Mesenchymal stem cell (in vitro differentiated cells and primary cell): ENCODE results near the gene NSUN6.

Experiments used
- DNase-seq: peaks from one replicate; pipeline ENCODE4 v3.0.0-alpha.2; 2013
- H2AFZ ChIP-seq: one replicate; pipeline ENCODE4 v1.6.1; 2013; ENCODE audit warnings: low read depth, mild to moderate bottlenecking, control low read depth, inconsistent platforms, low read length, moderate library complexity
- H2AK5ac ChIP-seq: 2 replicates; pipeline ENCODE4 v1.6.1; 2013; ENCODE audit warnings: low read length, moderate library complexity, mild to moderate bottlenecking, inconsistent platforms; ENCODE audit not compliant: severe bottlenecking
- H2BK120ac ChIP-seq: one replicate; pipeline ENCODE4 v1.6.1; 2013; ENCODE audit warnings: low read depth, mild to moderate bottlenecking, inconsistent platforms, low read length, moderate library complexity
- H2BK12ac ChIP-seq, 2 experiments: one replicate each; pipeline ENCODE4 v1.6.1; 2013; ENCODE audit warnings: inconsistent platforms in 2 of 2, low read length in 2 of 2, mild to moderate bottlenecking in 2 of 2, moderate library complexity in 2 of 2, control low read depth in 1 of 2
- H2BK15ac ChIP-seq: one replicate; pipeline ENCODE4 v1.6.1; 2013; ENCODE audit warnings: mild to moderate bottlenecking, low read depth, inconsistent platforms; ENCODE audit not compliant: poor library complexity, severe bottlenecking
- H2BK5ac ChIP-seq: 2 replicates; pipeline ENCODE4 v1.6.1; 2013; ENCODE audit warnings: low read depth, mild to moderate bottlenecking, low read length, control low read depth, inconsistent platforms; ENCODE audit not compliant: poor library complexity, severe bottlenecking
- H3K14ac ChIP-seq, 2 experiments: one replicate each; pipeline ENCODE4 v1.6.1; 2013; ENCODE audit warnings: inconsistent platforms in 2 of 2, low read length in 2 of 2, control low read depth in 1 of 2, mild to moderate bottlenecking in 1 of 2, moderate library complexity in 1 of 2
- H3K18ac ChIP-seq, 2 experiments: one replicate each; pipeline ENCODE4 v1.6.1; 2013; ENCODE audit warnings: inconsistent platforms in 2 of 2, low read length in 2 of 2, control low read depth in 1 of 2, low read depth in 1 of 2, mild to moderate bottlenecking in 1 of 2
- H3K23ac ChIP-seq, 2 experiments: one replicate each; pipeline ENCODE4 v1.6.1; 2013; ENCODE audit warnings: inconsistent platforms in 2 of 2, low read length in 2 of 2, mild to moderate bottlenecking in 2 of 2, moderate library complexity in 2 of 2, control low read depth in 1 of 2
- H3K27ac ChIP-seq: 2 replicates; pipeline ENCODE4 v1.5.1; 2013; ENCODE audit warnings: mild to moderate bottlenecking, moderate library complexity, low read length, control low read depth, inconsistent platforms; ENCODE audit not compliant: poor library complexity, severe bottlenecking
- H3K27me3 ChIP-seq, 2 experiments: 2 replicates each; pipeline versions ENCODE4 v1.6.1 to v1.7.0; 2013; ENCODE audit warnings: low read length in 2 of 2, mild to moderate bottlenecking in 2 of 2, moderate library complexity in 2 of 2, control low read depth in 1 of 2, inconsistent platforms in 1 of 2; ENCODE audit not compliant: control insufficient read depth in 1 of 2, insufficient read depth in 1 of 2
- H3K36me3 ChIP-seq, 2 experiments: 2 replicates each; pipeline versions ENCODE4 v1.6.1 to v1.7.0; 2013; ENCODE audit warnings: low read length in 2 of 2, control low read depth in 1 of 2, inconsistent platforms in 1 of 2, low read depth in 1 of 2, mild to moderate bottlenecking in 1 of 2; ENCODE audit not compliant: insufficient read depth in 2 of 2, control insufficient read depth in 1 of 2
- H3K4ac ChIP-seq, 2 experiments: one replicate each; pipeline ENCODE4 v1.6.1; 2013; ENCODE audit warnings: inconsistent platforms in 2 of 2, low read length in 2 of 2, mild to moderate bottlenecking in 2 of 2, moderate library complexity in 2 of 2, control low read depth in 1 of 2, low read depth in 1 of 2
- H3K4me1 ChIP-seq: 2 replicates; pipeline ENCODE4 v1.6.1; 2013; ENCODE audit warnings: low read depth, low read length, control low read depth; ENCODE audit not compliant: control insufficient read depth, insufficient read depth
- H3K4me2 ChIP-seq: 2 replicates; pipeline ENCODE4 v1.6.1; 2013; ENCODE audit warnings: low read length, mild to moderate bottlenecking, inconsistent platforms; ENCODE audit not compliant: poor library complexity, severe bottlenecking
- H3K4me3 ChIP-seq, 2 experiments: 2 replicates each; pipeline versions ENCODE4 v1.5.1 to v1.7.0; 2013; ENCODE audit warnings: low read length in 2 of 2, mild to moderate bottlenecking in 2 of 2, control low read depth in 1 of 2, low read depth in 1 of 2; ENCODE audit not compliant: insufficient read depth in 1 of 2
- H3K79me1 ChIP-seq: replicated peaks from 2 replicates; pipeline ENCODE4 v1.6.1; 2013; ENCODE audit warnings: mild to moderate bottlenecking, control low read depth, low read length, inconsistent platforms; ENCODE audit not compliant: poor library complexity, severe bottlenecking
- H3K9ac ChIP-seq: 2 replicates; pipeline ENCODE4 v1.7.0; 2013; ENCODE audit warnings: mild to moderate bottlenecking, low read length, moderate library complexity
- H3K9me3 ChIP-seq: 2 replicates; pipeline ENCODE4 v1.7.0; 2013; ENCODE audit warnings: mild to moderate bottlenecking, low read length; ENCODE audit not compliant: control insufficient read depth
- H4K8ac ChIP-seq: one replicate; pipeline ENCODE4 v1.6.1; 2013; ENCODE audit warnings: inconsistent platforms, mild to moderate bottlenecking, low read length, moderate library complexity
- H4K91ac ChIP-seq: one replicate; pipeline ENCODE4 v1.6.1; 2013; ENCODE audit warnings: mild to moderate bottlenecking, low read length, inconsistent platforms
- WGBS: methylation state at CpG from one replicate; pipeline ENCODE4 v1.1.7; 2013; ENCODE audit warnings: mixed read lengths; 5-methylcytosine and 5-hydroxymethylcytosine counted together

Gene NSUN6

GRCh38 chr10:18607503-18608378 lies 43.6 kb downstream of the NSUN6 start:
- DNase-seq = peak; percentile 80
- Histone ChIP-seq H2AFZ (no peak overlapping the region), H3K4ac (peak overlapping the region in 1 of 2 experiments; percentile 15), H3K14ac (no peak overlapping the region), H2BK120ac (no peak overlapping the region), H3K23ac (no peak overlapping the region), H4K8ac (no peak overlapping the region), H2AK5ac (no peak overlapping the region), H3K9ac (peak overlapping the region; percentile 61), H3K4me2 (no peak overlapping the region), H4K91ac (no peak overlapping the region), H3K9me3 (no peaks in the 10 kb centered on the region), H2BK15ac (no peak overlapping the region), H3K18ac (no peak overlapping the region), H3K4me3 (peak overlapping the region in 1 of 2 experiments; percentile 26), H3K36me3 (peaks cover 3 to 7% of the 10 kb centered on the region in 2 experiments), H2BK5ac (no peak overlapping the region), H2BK12ac (no peak overlapping the region), H3K27me3 (no peaks in the 10 kb centered on the region), H3K27ac (no peak overlapping the region), H3K4me1 (peaks cover 4% of the 10 kb centered on the region), H3K79me1 (peaks cover 2% of the 10 kb centered on the region)
- WGBS = no CpG with 5 or more reads among the region's 1 CpG

GRCh38 chr10:18606051-18606695 lies 45.2 kb downstream of the NSUN6 start:
- DNase-seq = no peak
- Histone ChIP-seq H3K4me3 (no peak overlapping the region), H3K4ac (no peak overlapping the region), H4K8ac (no peak overlapping the region), H3K27me3 (no peaks in the 10 kb centered on the region), H2BK12ac (no peak overlapping the region), H3K79me1 (peaks cover 2% of the 10 kb centered on the region), H3K14ac (no peak overlapping the region), H3K4me2 (no peak overlapping the region), H2BK120ac (no peak overlapping the region), H3K4me1 (peaks cover 4% of the 10 kb centered on the region), H3K36me3 (no peaks in the 10 kb centered on the region), H2AFZ (no peak overlapping the region), H3K27ac (no peak overlapping the region), H3K9me3 (no peaks in the 10 kb centered on the region), H4K91ac (no peak overlapping the region), H3K23ac (no peak overlapping the region), H3K18ac (no peak overlapping the region), H2AK5ac (no peak overlapping the region), H3K9ac (no peak overlapping the region), H2BK5ac (no peak overlapping the region), H2BK15ac (no peak overlapping the region)
- WGBS = 89% methylated on average over 2 of the region's 4 CpGs

- H3K18ac ChIP-seq = no peak overlapping the region
- H3K27me3 ChIP-seq = no peaks in the 10 kb centered on the region
- no peak overlapping the region for H2BK120ac ChIP-seq
- no peak overlapping the region for H3K23ac ChIP-seq
- WGBS = 86% methylated on average over 2 of the region's 2 CpGs
- H3K4me3 ChIP-seq = no peak overlapping the region
- no peak overlapping the region for H3K4me2 ChIP-seq
- H4K8ac ChIP-seq = no peak overlapping the region
- no peak overlapping the region for H3K9ac ChIP-seq
- DNase-seq = no peak
- no peak overlapping the region for H2BK15ac ChIP-seq
- H3K36me3 ChIP-seq = no peaks in the 10 kb centered on the region
- no peak overlapping the region for H4K91ac ChIP-seq
- no peak overlapping the region for H3K14ac ChIP-seq
- no peaks in the 10 kb centered on the region for H3K4me1 ChIP-seq
- no peak overlapping the region for H2BK12ac ChIP-seq
- H2AK5ac ChIP-seq = no peak overlapping the region
- no peaks in the 10 kb centered on the region for H3K9me3 ChIP-seq
- H2AFZ ChIP-seq = no peak overlapping the region
- H2BK5ac ChIP-seq = no peak overlapping the region
- H3K27ac ChIP-seq = no peak overlapping the region
- H3K4ac ChIP-seq = no peak overlapping the region
- H3K79me1 ChIP-seq = no peaks in the 10 kb centered on the region
Measured at GRCh38 chr10:18601321-18601720, 50.1 kb downstream of the NSUN6 start.

- H3K9me3 ChIP-seq = no peaks in the 10 kb centered on the region
- H2AFZ ChIP-seq = no peak overlapping the region
- no peak overlapping the region for H4K91ac ChIP-seq
- no peak overlapping the region for H3K4me2 ChIP-seq
- no peak overlapping the region for H3K9ac ChIP-seq
- no peak overlapping the region for H3K14ac ChIP-seq
- H3K27me3 ChIP-seq = no peaks in the 10 kb centered on the region
- no peak overlapping the region for H4K8ac ChIP-seq
- H2BK12ac ChIP-seq = no peak overlapping the region
- no peak overlapping the region for H3K18ac ChIP-seq
- no peak overlapping the region for H3K4me3 ChIP-seq
- H2AK5ac ChIP-seq = no peak overlapping the region
- no peak for DNase-seq
- no peak overlapping the region for H2BK120ac ChIP-seq
- no peaks in the 10 kb centered on the region for H3K4me1 ChIP-seq
- 100% methylated on average over 3 of the region's 3 CpGs for WGBS
- H3K36me3 ChIP-seq = peaks cover 0 to 4% of the 10 kb centered on the region in 2 experiments
- H2BK15ac ChIP-seq = no peak overlapping the region
- H3K79me1 ChIP-seq = no peaks in the 10 kb centered on the region
- H3K4ac ChIP-seq = no peak overlapping the region
- H2BK5ac ChIP-seq = no peak overlapping the region
- H3K27ac ChIP-seq = no peak overlapping the region
- no peak overlapping the region for H3K23ac ChIP-seq
Measured at GRCh38 chr10:18599392-18599791, 52.0 kb downstream of the NSUN6 start.
